ENCODE results near the gene SPATA20.

- TF ChIP-seq, protein P1, sequence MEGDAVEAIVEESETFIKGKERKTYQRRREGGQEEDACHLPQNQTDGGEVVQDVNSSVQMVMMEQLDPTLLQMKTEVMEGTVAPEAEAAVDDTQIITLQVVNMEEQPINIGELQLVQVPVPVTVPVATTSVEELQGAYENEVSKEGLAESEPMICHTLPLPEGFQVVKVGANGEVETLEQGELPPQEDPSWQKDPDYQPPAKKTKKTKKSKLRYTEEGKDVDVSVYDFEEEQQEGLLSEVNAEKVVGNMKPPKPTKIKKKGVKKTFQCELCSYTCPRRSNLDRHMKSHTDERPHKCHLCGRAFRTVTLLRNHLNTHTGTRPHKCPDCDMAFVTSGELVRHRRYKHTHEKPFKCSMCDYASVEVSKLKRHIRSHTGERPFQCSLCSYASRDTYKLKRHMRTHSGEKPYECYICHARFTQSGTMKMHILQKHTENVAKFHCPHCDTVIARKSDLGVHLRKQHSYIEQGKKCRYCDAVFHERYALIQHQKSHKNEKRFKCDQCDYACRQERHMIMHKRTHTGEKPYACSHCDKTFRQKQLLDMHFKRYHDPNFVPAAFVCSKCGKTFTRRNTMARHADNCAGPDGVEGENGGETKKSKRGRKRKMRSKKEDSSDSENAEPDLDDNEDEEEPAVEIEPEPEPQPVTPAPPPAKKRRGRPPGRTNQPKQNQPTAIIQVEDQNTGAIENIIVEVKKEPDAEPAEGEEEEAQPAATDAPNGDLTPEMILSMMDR (IDR thresholded peaks at IDR 0.05): no peak
- TF ChIP-seq ZFX (IDR thresholded peaks at IDR 0.05; ENCODE audit: borderline replicate concordance): no peak
These were observed 18.7 kb downstream of the SPATA20 start for GRCh38 chr17:50565402-50566350.
